ENCODE measurements around the gene ALPK1.

ALPK1 gene

GRCh38 chr4:112361181-112361791, 64.1 kb downstream of the ALPK1 start:
- H3K27ac ChIP-seq, result no peak overlapping the region
- H3K4me3 ChIP-seq, result no peak overlapping the region
- H3K9me3 ChIP-seq, result peaks cover 0 to 38% (median 10%) of the 10 kb centered on the region in 3 donors
- peaks cover 13 to 31% (median 28%) of the 10 kb centered on the region in 3 donors for H3K36me3 ChIP-seq
- no peaks in the 10 kb centered on the region for H3K4me1 ChIP-seq
- intact Hi-C loops (cut with DNase I; ENCODE audit: low total_unique reads), result no loop called here
- H3K27me3 ChIP-seq, result no peaks in the 10 kb centered on the region
- no peak for DNase-seq
- TF ChIP-seq CTCF (IDR thresholded peaks at IDR 0.05), result no peak

- Histone ChIP-seq H3K36me3 (no peaks in the 10 kb centered on the region), H3K9me3 (peaks cover 0 to 24% (median 4%) of the 10 kb centered on the region in 3 donors), H3K4me3 (no peak overlapping the region), H3K27ac (no peak overlapping the region), H3K4me1 (no peaks in the 10 kb centered on the region), H3K27me3 (no peaks in the 10 kb centered on the region)
- no peak for TF ChIP-seq CTCF (IDR thresholded peaks at IDR 0.05)
- intact Hi-C loops (cut with DNase I; ENCODE audit: low total_unique reads), result no loop called here
- no peak for DNase-seq
Measured at GRCh38 chr4:112370466-112370865, 73.3 kb downstream of the ALPK1 start.

- no peak overlapping the region for H3K27ac ChIP-seq
- TF ChIP-seq CTCF (IDR thresholded peaks at IDR 0.05), result no peak
Measured at GRCh38 chr4:112371361-112371760, 74.2 kb downstream of the ALPK1 start.

GRCh38 chr4:112374850-112375249, 77.7 kb downstream of the ALPK1 start:
- DNase-seq, result no peak
- H3K27me3 ChIP-seq, result no peaks in the 10 kb centered on the region
- H3K4me3 ChIP-seq, result no peak overlapping the region
- H3K27ac ChIP-seq, result no peak overlapping the region
- no peaks in the 10 kb centered on the region for H3K9me3 ChIP-seq
- H3K4me1 ChIP-seq, result peaks cover 0 to 14% (median 0%) of the 10 kb centered on the region in 4 donors
- intact Hi-C loops (cut with DNase I; ENCODE audit: low total_unique reads), result no loop called here
- no peak for TF ChIP-seq CTCF (IDR thresholded peaks at IDR 0.05)
- peaks cover 0 to 19% (median 8%) of the 10 kb centered on the region in 3 donors for H3K36me3 ChIP-seq

More at GRCh38 chr4:112371361-112371760, 74.2 kb downstream of the ALPK1 start:
- no peak for DNase-seq
- no peaks in the 10 kb centered on the region for H3K27me3 ChIP-seq
- no peak overlapping the region for H3K4me3 ChIP-seq
- intact Hi-C loops (cut with DNase I; ENCODE audit: low total_unique reads), result no loop called here
- H3K4me1 ChIP-seq, result no peaks in the 10 kb centered on the region
- no peaks in the 10 kb centered on the region for H3K36me3 ChIP-seq
- H3K9me3 ChIP-seq, result peaks cover 0 to 15% (median 4%) of the 10 kb centered on the region in 3 donors

GRCh38 chr4:112377171-112377570, 80.0 kb downstream of the ALPK1 start:
- peaks cover 0 to 24% (median 8%) of the 10 kb centered on the region in 3 donors for H3K36me3 ChIP-seq
- TF ChIP-seq CTCF (IDR thresholded peaks at IDR 0.05), result no peak
- no peak overlapping the region for H3K27ac ChIP-seq
- H3K9me3 ChIP-seq, result no peaks in the 10 kb centered on the region
- intact Hi-C loops (cut with DNase I; ENCODE audit: low total_unique reads), result no loop called here
- no peak for DNase-seq
- peaks cover 0 to 31% (median 0%) of the 10 kb centered on the region in 4 donors for H3K4me1 ChIP-seq
- no peak overlapping the region for H3K4me3 ChIP-seq
- no peaks in the 10 kb centered on the region for H3K27me3 ChIP-seq

All from tibial artery (tissue), 4 donors.